Suppressor macrophage treated with lipopolysaccharide for 4 hours (primary cell): ENCODE results near the gene TNFSF10.
"Not testable (repeated sequence)": the region's sequence is repeated elsewhere in the genome, so short reads cannot be mapped to it uniquely, and the experiment has no call there.

ENCODE experiments used
- DNase-seq: peaks from one replicate; pipeline ENCODE4 v3.0.0-alpha.2; 2020

The TNFSF10 gene

GRCh38 chr3:172522871-172523818 is at the start of gene TNFSF10:
TSS of gene TNFSF10 (minus strand) at chr3:172523430. CDS start at chr3:172523384, 46 bp downstream.
- DNase-seq, result peak; percentile 95

- peak; percentile 63 for DNase-seq
These were observed 46.1 kb upstream of the TNFSF10 start for GRCh38 chr3:172569128-172570008.

GRCh38 chr3:172568701-172569100 is 45.5 kb upstream of the TNFSF10 start:
- DNase-seq, result peak; percentile 70

- not testable (repeated sequence) for DNase-seq
These were observed 43.6 kb upstream of the TNFSF10 start for GRCh38 chr3:172566785-172567184.

GRCh38 chr3:172564499-172564898 is 41.3 kb upstream of the TNFSF10 start:
- DNase-seq, result no peak

- peak; percentile 93 for DNase-seq
These were observed 39.9 kb upstream of the TNFSF10 start for GRCh38 chr3:172562871-172563865.

- DNase-seq, result peak; percentile 71
These were observed 38.8 kb upstream of the TNFSF10 start for GRCh38 chr3:172561897-172562640.

- DNase-seq, result no peak
These were observed 37.4 kb upstream of the TNFSF10 start for GRCh38 chr3:172560586-172560985.

GRCh38 chr3:172560026-172560425 is 36.8 kb upstream of the TNFSF10 start:
- no peak for DNase-seq

- DNase-seq, result peak; percentile 88
These were observed 35.8 kb upstream of the TNFSF10 start for GRCh38 chr3:172559020-172559419.

- DNase-seq, result peak; percentile 50
These were observed 34.4 kb upstream of the TNFSF10 start for GRCh38 chr3:172557515-172558220.

GRCh38 chr3:172553526-172554252 is 30.5 kb upstream of the TNFSF10 start:
- no peak for DNase-seq

- DNase-seq, result no peak
These were observed 29.4 kb upstream of the TNFSF10 start for GRCh38 chr3:172552607-172553006.

- DNase-seq, result no peak
These were observed 28.6 kb upstream of the TNFSF10 start for GRCh38 chr3:172551874-172552273.

GRCh38 chr3:172550347-172550943 is 27.2 kb upstream of the TNFSF10 start:
- peak; percentile 85 for DNase-seq

GRCh38 chr3:172549144-172549543 is 25.9 kb upstream of the TNFSF10 start:
- DNase-seq, result no peak

- peak; percentile 86 for DNase-seq
These were observed 23.5 kb upstream of the TNFSF10 start for GRCh38 chr3:172546628-172547214.

- no peak for DNase-seq
These were observed 22.9 kb upstream of the TNFSF10 start for GRCh38 chr3:172546105-172546504.

- DNase-seq, result no peak
These were observed 21.2 kb upstream of the TNFSF10 start for GRCh38 chr3:172544404-172544803.
